IMR-90 (cell line): ENCODE measurements around the gene SUSD6. TPM values are rescaled to one million over a fixed set of nuclear protein-coding genes. Genes with fewer than 3 reads are reported as not detected.

Source experiments
- ATAC-seq: fragments of 200-7000 bp; cut with Tn5 transposase; 2 replicates; pipeline ENCODE4 v1.9.1; 2020; ENCODE audit warnings: low read depth, mild to moderate bottlenecking, moderate library complexity
- BruUV-seq: library from RNA; stranded (reverse); fragments of 400-500 nt; replicated peaks from 2 replicates; lab custom pipeline; 2021; lab: Mats Ljungman, UMichigan
- CTCF ChIA-PET: fragments of 300-600 bp; formaldehyde crosslinking; extraction: SDS; loops from one replicate; lab custom pipeline; 2021; ENCODE audit warnings: antibody characterized with exemption; lab: Yijun Ruan, JAX
- POLR2A ChIA-PET: fragments of 300-600 bp; sonication (Branson Sonifier 250); formaldehyde crosslinking; loops from one replicate; lab custom pipeline; 2022; ENCODE audit warnings: antibody characterized with exemption; ENCODE audit not compliant: unreplicated experiment; lab: Charles Lee
- DNase-seq: peaks from one replicate; pipeline ENCODE4 v3.0.0; 2013
- H2AFZ ChIP-seq: replicated peaks from 2 replicates; pipeline ENCODE3; 2013; ENCODE audit warnings: low read length, mild to moderate bottlenecking; ENCODE audit not compliant: poor library complexity
- H2AK5ac ChIP-seq: 2 replicates; pipeline ENCODE4 v1.6.1; 2013; ENCODE audit warnings: low read depth, low read length, inconsistent platforms
- H2AK9ac ChIP-seq: replicated peaks from 2 replicates; pipeline ENCODE3; 2013; ENCODE audit warnings: mild to moderate bottlenecking, low read depth, low read length, moderate library complexity; ENCODE audit not compliant: poor library complexity
- H2BK120ac ChIP-seq: 2 replicates; pipeline ENCODE4 v1.6.1; 2013; ENCODE audit warnings: low read depth, low read length, inconsistent platforms
- H2BK15ac ChIP-seq: 3 replicates; pipeline ENCODE4 v1.6.1; 2013; ENCODE audit warnings: low read depth, low read length, inconsistent platforms
- H2BK20ac ChIP-seq: 2 replicates; pipeline ENCODE4 v1.6.1; 2013; ENCODE audit warnings: low read depth, mild to moderate bottlenecking, inconsistent platforms, low read length, moderate library complexity
- H2BK5ac ChIP-seq: 2 replicates; pipeline ENCODE4 v1.6.1; 2013; ENCODE audit warnings: mild to moderate bottlenecking, low read depth, low read length, inconsistent platforms; ENCODE audit not compliant: poor library complexity, severe bottlenecking
- H3K14ac ChIP-seq: replicated peaks from 2 replicates; pipeline ENCODE4 v1.6.1; 2013; ENCODE audit warnings: low read depth, low read length, inconsistent platforms
- H3K18ac ChIP-seq: 2 replicates; pipeline ENCODE4 v1.6.1; 2013; ENCODE audit warnings: low read depth, low read length, control low read depth
- H3K23ac ChIP-seq: 2 replicates; pipeline ENCODE4 v1.6.1; 2013; ENCODE audit warnings: low read depth, low read length, inconsistent platforms
- H3K27ac ChIP-seq: 2 replicates; pipeline ENCODE4 v1.5.1; 2013; ENCODE audit warnings: mild to moderate bottlenecking, control low read depth, low read length; ENCODE audit not compliant: insufficient read depth
- H3K27me3 ChIP-seq: 2 replicates; pipeline ENCODE4 v1.6.1; 2013; ENCODE audit warnings: low read length; ENCODE audit not compliant: control insufficient read depth, insufficient read depth
- H3K36me3 ChIP-seq: 2 replicates; pipeline ENCODE4 v1.6.1; 2013; ENCODE audit warnings: low read length, mixed read lengths; ENCODE audit not compliant: control insufficient read depth, insufficient read depth
- H3K4ac ChIP-seq: 2 replicates; pipeline ENCODE4 v1.6.1; 2013; ENCODE audit warnings: low read depth, low read length, inconsistent platforms
- H3K4me1 ChIP-seq: 2 replicates; pipeline ENCODE4 v1.6.1; 2013; ENCODE audit warnings: low read length, mixed read lengths; ENCODE audit not compliant: control insufficient read depth, insufficient read depth
- H3K4me2 ChIP-seq: 2 replicates; pipeline ENCODE4 v1.6.1; 2013; ENCODE audit warnings: low read depth, mild to moderate bottlenecking, control low read depth, low read length, moderate library complexity
- H3K4me3 ChIP-seq: 2 replicates; pipeline ENCODE4 v1.5.1; 2013; ENCODE audit warnings: low read depth, mild to moderate bottlenecking, control low read depth, low read length, moderate library complexity; ENCODE audit not compliant: insufficient read depth
- H3K56ac ChIP-seq: 2 replicates; pipeline ENCODE4 v1.6.1; 2013; ENCODE audit warnings: low read length, inconsistent platforms; ENCODE audit not compliant: insufficient read depth; ENCODE audit errors: extremely low read depth
- H3K79me1 ChIP-seq, 2 experiments: 2 replicates each; pipeline ENCODE4 v1.6.1; 2013; ENCODE audit warnings: low read length in 2 of 2, inconsistent platforms in 1 of 2, low read depth in 1 of 2
- H3K9ac ChIP-seq: 2 replicates; pipeline ENCODE4 v1.6.1; 2013; ENCODE audit warnings: low read depth, low read length, control low read depth
- H3K9me1 ChIP-seq: 2 replicates; pipeline ENCODE4 v1.6.1; 2013; ENCODE audit warnings: low read length, inconsistent platforms; ENCODE audit not compliant: insufficient read depth
- H3K9me3 ChIP-seq: 2 replicates; pipeline ENCODE4 v1.6.1; 2013; ENCODE audit warnings: low read length; ENCODE audit not compliant: control insufficient read depth, insufficient read depth
- H4K20me1 ChIP-seq: 2 replicates; pipeline ENCODE4 v1.6.1; 2013; ENCODE audit warnings: low read length, inconsistent platforms; ENCODE audit not compliant: insufficient read depth
- H4K5ac ChIP-seq: 2 replicates; pipeline ENCODE4 v1.6.1; 2013; ENCODE audit warnings: mild to moderate bottlenecking, low read depth, low read length, control low read depth
- H4K8ac ChIP-seq, 2 experiments: 2 replicates each; pipeline ENCODE4 v1.6.1; 2013; ENCODE audit warnings: low read depth in 2 of 2, low read length in 2 of 2, control low read depth in 1 of 2, inconsistent platforms in 1 of 2
- H4K91ac ChIP-seq: 2 replicates; pipeline ENCODE4 v1.6.1; 2013; ENCODE audit warnings: low read depth, low read length, inconsistent platforms; ENCODE audit not compliant: insufficient read depth
- BHLHE40 ChIP-seq: fragments of 150-350 bp; IDR thresholded peaks from 2 replicates; pipeline ENCODE4 v1.6.1; 2016; ENCODE audit warnings: mild to moderate bottlenecking, low read depth, low read length
- CEBPB ChIP-seq: IDR thresholded peaks from 2 replicates; pipeline ENCODE4 v1.6.1; 2012; ENCODE audit warnings: low read depth, low read length, improper control_type of control experiment
- CHD1 ChIP-seq: IDR thresholded peaks from 2 replicates; pipeline ENCODE4 v1.6.1; 2012; ENCODE audit warnings: low read depth, low read length, improper control_type of control experiment
- CTCF ChIP-seq: conservative IDR thresholded peaks from 2 replicates; pipeline ENCODE4 v1.5.1; 2012; ENCODE audit warnings: mild to moderate bottlenecking, low read depth, low read length, improper control_type of control experiment
- ELK1 ChIP-seq: fragments of 150-350 bp; IDR thresholded peaks from 2 replicates; pipeline ENCODE4 v1.6.1; 2016; ENCODE audit warnings: low read depth, mild to moderate bottlenecking, low read length, moderate library complexity, borderline replicate concordance
- FOS ChIP-seq: fragments of 150-350 bp; IDR thresholded peaks from 2 replicates; pipeline ENCODE4 v1.6.1; 2016; ENCODE audit warnings: low read depth, low read length
- MAFK ChIP-seq: IDR thresholded peaks from 2 replicates; pipeline ENCODE4 v1.6.1; 2012; ENCODE audit warnings: low read depth, low read length, improper control_type of control experiment
- MAZ ChIP-seq: IDR thresholded peaks from 2 replicates; pipeline ENCODE4 v1.6.1; 2012; ENCODE audit warnings: low read depth, mild to moderate bottlenecking, low read length, improper control_type of control experiment, moderate library complexity, borderline replicate concordance
- MXI1 ChIP-seq: IDR thresholded peaks from 2 replicates; pipeline ENCODE4 v1.6.1; 2012; ENCODE audit warnings: low read depth, mild to moderate bottlenecking, low read length, moderate library complexity, borderline replicate concordance
- NFE2L2 ChIP-seq: fragments of 150-350 bp; IDR thresholded peaks from 2 replicates; pipeline ENCODE4 v1.6.1; 2016; ENCODE audit warnings: low read depth, mild to moderate bottlenecking, low read length
- POLR2A ChIP-seq: IDR thresholded peaks from 2 replicates; pipeline ENCODE4 v1.6.1; 2012; ENCODE audit warnings: mild to moderate bottlenecking, low read depth, low read length
- RAD21 ChIP-seq: IDR thresholded peaks from 2 replicates; pipeline ENCODE4 v1.6.1; 2012; ENCODE audit warnings: low read length, improper control_type of control experiment
- RCOR1 ChIP-seq: IDR thresholded peaks from 2 replicates; pipeline ENCODE4 v1.6.1; 2012; ENCODE audit warnings: mild to moderate bottlenecking, low read length, improper control_type of control experiment; ENCODE audit not compliant: insufficient replicate concordance
- RFX5 ChIP-seq: IDR thresholded peaks from 2 replicates; pipeline ENCODE4 v1.8.0; 2012; ENCODE audit warnings: low read depth, mild to moderate bottlenecking, low read length, moderate library complexity
- SMC3 ChIP-seq: fragments of 150-350 bp; IDR thresholded peaks from 2 replicates; pipeline ENCODE4 v1.6.1; 2016; ENCODE audit warnings: low read depth, mild to moderate bottlenecking, antibody characterized with exemption, low read length, moderate library complexity
- USF2 ChIP-seq: fragments of 150-350 bp; IDR thresholded peaks from 2 replicates; pipeline ENCODE4 v1.6.1; 2017; ENCODE audit warnings: mild to moderate bottlenecking, antibody characterized with exemption, low read length, low read depth
- WGBS, 2 experiments: methylation state at CpG; one replicate each; pipeline versions ENCODE4 v1.1.5 to v1.1.7; 2013; ENCODE audit warnings: missing lambda C conversion rate in 2 of 2; ENCODE audit not compliant: insufficient read length in 1 of 2; ENCODE audit errors: extremely low coverage in 2 of 2; 5-methylcytosine and 5-hydroxymethylcytosine counted together
- dilution Hi-C: fragments of 300-500 bp; cut with HindIII; formaldehyde crosslinking; loops from one replicate; pipeline ENCODE4 v1.14.3; 2018; ENCODE audit warnings: low sequenced_read_pairs; ENCODE audit not compliant: unreplicated experiment
- in situ Hi-C: fragments of 300-500 bp; cut with MboI; formaldehyde crosslinking; loops from 3 replicates; pipeline ENCODE4 v1.14.3; 2019; ENCODE audit warnings: low sequenced_read_pairs, inconsistent platforms, mixed read lengths
- intact Hi-C: fragments of 100-400 bp; cut with micrococcal nuclease; formaldehyde crosslinking; loops from 2 replicates; pipeline ENCODE4 v1.10.0; 2022
- polyA plus RNA-seq, 3 experiments: library from polyadenylated mRNA; depleted of rRNA; stranded (reverse); fragments of >200 nt; gene quantifications; 2 replicates each; pipeline ENCODE4 v1.2.3, GENCODE V29; 2012; ENCODE audit warnings: low replicate concordance in 1 of 3
- total RNA-seq: library from RNA; depleted of rRNA; stranded (reverse); fragments of >200 nt; gene quantifications from 2 replicates; pipeline ENCODE4 v1.2.3, GENCODE V29; 2012

The SUSD6 gene
- total and polyA plus RNA-seq, 2 of the 4 experiments (the other 2 are of a cell fraction): 2.3 to 10.1 TPM

GRCh38 chr14:69647213-69647612 lies 35.8 kb downstream of the SUSD6 start:
- H4K91ac ChIP-seq: no peak overlapping the region
- no peak overlapping the region for H2AFZ ChIP-seq
- POLR2A ChIA-PET: no interaction called here
- peak overlapping the region; percentile 24; the same call in 1 of the 2 replicates for H3K4ac ChIP-seq
- H4K8ac ChIP-seq: no peak overlapping the region; a peak in 1 of 4 replicates
- H2BK20ac ChIP-seq: peak overlapping the region; percentile 41; the same call in 1 of the 2 replicates
- peaks cover 39 to 85% of the 10 kb centered on the region in 2 experiments for H3K79me1 ChIP-seq
- no peak overlapping the region for H3K27ac ChIP-seq
- peak overlapping the region; percentile 16; the same call in 1 of the 2 replicates for H2BK120ac ChIP-seq
- no peak overlapping the region for H2AK9ac ChIP-seq
- H2AK5ac ChIP-seq: no peak overlapping the region
- no peak overlapping the region for H3K18ac ChIP-seq
- in situ Hi-C loops (no loop called here), intact Hi-C loops (loop anchor here (5.0 kb wide), 1 partner anchor 35 kb away; the partner anchor contains the start of gene SUSD6), dilution Hi-C loops (no loop called here)
- WGBS, 2 experiments: no CpG with 5 or more reads among the region's 2 CpGs
- no TSS peak for BruUV-seq
- no peak overlapping the region for H3K9ac ChIP-seq
- H3K36me3 ChIP-seq: no peaks in the 10 kb centered on the region
- H4K5ac ChIP-seq: no peak overlapping the region
- no peaks in the 10 kb centered on the region for H3K9me3 ChIP-seq
- H3K27me3 ChIP-seq: no peaks in the 10 kb centered on the region
- H3K23ac ChIP-seq: 0 out of 2 replicates have a peak overlapping the region, but pooled peaks have one; percentile 29
- H4K20me1 ChIP-seq: peaks cover 62% of the 10 kb centered on the region
- H3K4me2 ChIP-seq: peak overlapping the region; percentile 21; the same call in 1 of the 2 replicates
- no peak overlapping the region for H2BK15ac ChIP-seq
- CTCF ChIA-PET: no interaction called here
- DNase-seq (peak; percentile 43), ATAC-seq (no peak)
- peaks cover 34% of the 10 kb centered on the region for H3K9me1 ChIP-seq
- no peak overlapping the region for H3K4me3 ChIP-seq
- TF ChIP-seq POLR2A: no peak
- no peak for TF ChIP-seq SMC3
- TF ChIP-seq MAFK: no peak
- no peak for TF ChIP-seq CTCF
- no peak for TF ChIP-seq CHD1
- no peak for TF ChIP-seq RAD21
- TF ChIP-seq RFX5: no peak
- TF ChIP-seq MAZ: no peak
- TF ChIP-seq ELK1: no peak
- no peak for TF ChIP-seq FOS
- no peak for TF ChIP-seq USF2
- TF ChIP-seq RCOR1: no peak
- no peak for TF ChIP-seq BHLHE40
- no peak for TF ChIP-seq NFE2L2
- TF ChIP-seq MXI1: no peak
- no peak for TF ChIP-seq CEBPB
- peak overlapping the region; percentile 20 for H2BK5ac ChIP-seq
- peak overlapping the region; percentile 38 for H3K14ac ChIP-seq
- H3K56ac ChIP-seq: no peak overlapping the region
- peaks cover 33% of the 10 kb centered on the region for H3K4me1 ChIP-seq
